Activated gamma-delta T cell treated with anti-CD3 and anti-CD28 coated beads, Interleukin-2, amount 50 U/mL, for 16 hours (primary cell): ENCODE data around the gene KCNAB2.

ENCODE experiments used
- DNase-seq: peaks from one replicate; pipeline ENCODE4 v3.0.0-alpha.2; 2020; ENCODE audit warnings: low read depth

Gene KCNAB2

DNA sequence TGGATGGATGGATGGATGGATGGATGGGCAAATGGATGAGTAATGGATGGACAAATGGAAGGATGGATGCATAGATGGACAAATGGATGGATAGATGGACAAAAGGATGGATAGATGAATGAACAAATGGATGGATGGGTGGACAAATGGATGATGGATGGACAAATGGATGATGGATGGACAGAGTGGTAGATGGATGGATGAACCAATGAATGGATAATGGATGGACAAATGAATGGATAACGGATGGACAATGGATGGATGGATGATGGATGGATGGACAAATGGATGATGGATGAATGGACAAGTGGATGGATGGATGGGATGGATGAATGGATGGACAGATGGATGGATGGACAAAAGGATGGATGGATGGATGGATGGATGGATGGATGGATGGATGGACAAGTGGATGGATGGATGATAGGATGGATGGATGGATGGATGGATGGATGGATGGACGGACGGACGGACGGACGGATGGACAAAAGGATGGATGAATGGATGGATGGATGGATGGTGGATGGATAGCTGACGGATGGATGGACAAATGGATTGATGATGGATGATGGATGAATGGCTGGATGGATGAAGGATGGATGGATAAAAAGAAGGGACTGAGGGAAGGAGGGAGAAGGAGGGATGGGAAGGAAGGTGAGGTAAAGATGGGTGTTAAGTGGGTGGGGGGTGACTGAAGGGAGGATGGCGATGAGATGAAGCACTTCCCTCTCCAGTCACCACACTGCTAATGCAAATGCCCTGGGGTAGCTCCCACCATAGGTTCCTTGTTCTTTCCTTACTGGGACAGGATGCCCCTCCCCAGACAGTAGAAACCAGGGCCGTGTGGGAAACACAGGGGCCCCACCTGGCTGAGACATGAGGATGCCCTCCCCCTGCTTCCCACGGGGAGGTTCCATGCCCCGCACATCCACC, 104.6 kb downstream of the KCNAB2 start:
- DNase-seq, result no peak
